Measurements from ENCODE around the gene CEACAM1.

Gene CEACAM1

GRCh38 chr19:42497492-42498168 is 30.7 kb downstream of the CEACAM1 start:
- Histone ChIP-seq H3K79me1 (replicated peaks; ENCODE audit: low read length, poor library complexity, severe bottlenecking) (no peaks in the 10 kb centered on the region), H3K9ac (ENCODE audit: low read length) (no peak overlapping the region), H2BK5ac (ENCODE audit: low read depth, low read length, poor library complexity, severe bottlenecking) (no peak overlapping the region), H3K36me3 (ENCODE audit: control insufficient read depth in 1 of 2, insufficient read depth in 2 of 2, low read depth in 1 of 2, low read length in 2 of 2) (no peaks in the 10 kb centered on the region), H2BK120ac (ENCODE audit: low read depth, low read length) (no peak overlapping the region), H3K27ac (ENCODE audit: low read length, poor library complexity, severe bottlenecking) (peak overlapping the region; percentile 74), H3K4me3 (ENCODE audit: insufficient read depth in 1 of 2, low read depth in 1 of 2, low read length in 2 of 2) (no peak overlapping the region), H3K4me2 (ENCODE audit: low read length, poor library complexity, severe bottlenecking) (no peak overlapping the region), H3K14ac (ENCODE audit: low read length in 2 of 2) (no peak overlapping the region), H3K18ac (ENCODE audit: low read depth in 1 of 2, low read length in 2 of 2) (no peak overlapping the region), H2BK12ac (ENCODE audit: low read length in 2 of 2) (no peak overlapping the region), H3K27me3 (ENCODE audit: control insufficient read depth in 1 of 2, insufficient read depth in 1 of 2, low read length in 2 of 2) (peaks cover 0 to 29% of the 10 kb centered on the region in 2 experiments), H3K9me3 (ENCODE audit: control insufficient read depth, low read length) (no peaks in the 10 kb centered on the region), H4K91ac (ENCODE audit: low read length) (no peak overlapping the region), H3K4me1 (ENCODE audit: control insufficient read depth, insufficient read depth, low read depth, low read length) (peaks cover 2% of the 10 kb centered on the region), H3K4ac (ENCODE audit: low read depth in 1 of 2, low read length in 2 of 2) (no peak overlapping the region), H2AK5ac (ENCODE audit: low read length, severe bottlenecking) (no peak overlapping the region), H2BK15ac (ENCODE audit: low read depth, poor library complexity, severe bottlenecking) (no peak overlapping the region), H4K8ac (ENCODE audit: low read length) (no peak overlapping the region), H3K23ac (ENCODE audit: low read length in 2 of 2) (no peak overlapping the region), H2AFZ (ENCODE audit: low read depth, low read length) (no peak overlapping the region)
- DNase-seq, result no peak
- 68% methylated on average over 3 of the region's 3 CpGs for WGBS

- Histone ChIP-seq H3K9ac (ENCODE audit: low read length) (no peak overlapping the region), H3K4ac (ENCODE audit: low read depth in 1 of 2, low read length in 2 of 2) (no peak overlapping the region), H3K4me3 (ENCODE audit: insufficient read depth in 1 of 2, low read depth in 1 of 2, low read length in 2 of 2) (no peak overlapping the region), H3K4me1 (ENCODE audit: control insufficient read depth, insufficient read depth, low read depth, low read length) (peaks cover 2% of the 10 kb centered on the region), H3K27ac (ENCODE audit: low read length, poor library complexity, severe bottlenecking) (no peak overlapping the region), H3K9me3 (ENCODE audit: control insufficient read depth, low read length) (no peaks in the 10 kb centered on the region), H2BK5ac (ENCODE audit: low read depth, low read length, poor library complexity, severe bottlenecking) (no peak overlapping the region), H2AFZ (ENCODE audit: low read depth, low read length) (no peak overlapping the region), H4K8ac (ENCODE audit: low read length) (no peak overlapping the region), H3K23ac (ENCODE audit: low read length in 2 of 2) (no peak overlapping the region), H3K18ac (ENCODE audit: low read depth in 1 of 2, low read length in 2 of 2) (no peak overlapping the region), H2BK120ac (ENCODE audit: low read depth, low read length) (no peak overlapping the region), H3K4me2 (ENCODE audit: low read length, poor library complexity, severe bottlenecking) (no peak overlapping the region), H2AK5ac (ENCODE audit: low read length, severe bottlenecking) (no peak overlapping the region), H3K79me1 (replicated peaks; ENCODE audit: low read length, poor library complexity, severe bottlenecking) (no peaks in the 10 kb centered on the region), H2BK12ac (ENCODE audit: low read length in 2 of 2) (no peak overlapping the region), H3K27me3 (ENCODE audit: control insufficient read depth in 1 of 2, insufficient read depth in 1 of 2, low read length in 2 of 2) (peaks cover 0 to 27% of the 10 kb centered on the region in 2 experiments), H3K36me3 (ENCODE audit: control insufficient read depth in 1 of 2, insufficient read depth in 2 of 2, low read depth in 1 of 2, low read length in 2 of 2) (no peaks in the 10 kb centered on the region), H3K14ac (ENCODE audit: low read length in 2 of 2) (no peak overlapping the region), H4K91ac (ENCODE audit: low read length) (no peak overlapping the region), H2BK15ac (ENCODE audit: low read depth, poor library complexity, severe bottlenecking) (no peak overlapping the region)
- DNase-seq, result no peak
- no CpG with 5 or more reads among the region's 2 CpGs for WGBS
These were observed 31.7 kb downstream of the CEACAM1 start for GRCh38 chr19:42496460-42497133.

- Histone ChIP-seq H3K4me3 (ENCODE audit: insufficient read depth in 1 of 2, low read depth in 1 of 2, low read length in 2 of 2) (no peak overlapping the region), H4K91ac (ENCODE audit: low read length) (no peak overlapping the region), H3K27me3 (ENCODE audit: control insufficient read depth in 1 of 2, insufficient read depth in 1 of 2, low read length in 2 of 2) (peaks cover 0 to 26% of the 10 kb centered on the region in 2 experiments), H3K4me1 (ENCODE audit: control insufficient read depth, insufficient read depth, low read depth, low read length) (peaks cover 2% of the 10 kb centered on the region), H4K8ac (ENCODE audit: low read length) (no peak overlapping the region), H3K4ac (ENCODE audit: low read depth in 1 of 2, low read length in 2 of 2) (no peak overlapping the region), H3K9me3 (ENCODE audit: control insufficient read depth, low read length) (no peaks in the 10 kb centered on the region), H3K27ac (ENCODE audit: low read length, poor library complexity, severe bottlenecking) (no peak overlapping the region), H3K23ac (ENCODE audit: low read length in 2 of 2) (no peak overlapping the region), H2AK5ac (ENCODE audit: low read length, severe bottlenecking) (no peak overlapping the region), H2BK120ac (ENCODE audit: low read depth, low read length) (no peak overlapping the region), H2BK15ac (ENCODE audit: low read depth, poor library complexity, severe bottlenecking) (no peak overlapping the region), H2BK12ac (ENCODE audit: low read length in 2 of 2) (no peak overlapping the region), H3K4me2 (ENCODE audit: low read length, poor library complexity, severe bottlenecking) (no peak overlapping the region), H2AFZ (ENCODE audit: low read depth, low read length) (no peak overlapping the region), H3K14ac (ENCODE audit: low read length in 2 of 2) (no peak overlapping the region), H3K9ac (ENCODE audit: low read length) (no peak overlapping the region), H3K36me3 (ENCODE audit: control insufficient read depth in 1 of 2, insufficient read depth in 2 of 2, low read depth in 1 of 2, low read length in 2 of 2) (no peaks in the 10 kb centered on the region), H3K18ac (ENCODE audit: low read depth in 1 of 2, low read length in 2 of 2) (no peak overlapping the region), H3K79me1 (replicated peaks; ENCODE audit: low read length, poor library complexity, severe bottlenecking) (no peaks in the 10 kb centered on the region), H2BK5ac (ENCODE audit: low read depth, low read length, poor library complexity, severe bottlenecking) (no peak overlapping the region)
- WGBS, result 78% methylated on average over 3 of the region's 3 CpGs
- no peak for DNase-seq
These were observed 32.6 kb downstream of the CEACAM1 start for GRCh38 chr19:42495663-42496062.

GRCh38 chr19:42494321-42494720 is 34.0 kb downstream of the CEACAM1 start:
- H2AFZ ChIP-seq (ENCODE audit: low read depth, low read length), result no peak overlapping the region
- H2BK120ac ChIP-seq (ENCODE audit: low read depth, low read length), result no peak overlapping the region
- H3K4me1 ChIP-seq (ENCODE audit: control insufficient read depth, insufficient read depth, low read depth, low read length), result peaks cover 2% of the 10 kb centered on the region
- H3K23ac ChIP-seq (ENCODE audit: low read length in 2 of 2), result no peak overlapping the region
- H2BK5ac ChIP-seq (ENCODE audit: low read depth, low read length, poor library complexity, severe bottlenecking), result no peak overlapping the region
- no peak overlapping the region for H2AK5ac ChIP-seq (ENCODE audit: low read length, severe bottlenecking)
- H3K18ac ChIP-seq (ENCODE audit: low read depth in 1 of 2, low read length in 2 of 2), result no peak overlapping the region
- H3K14ac ChIP-seq (ENCODE audit: low read length in 2 of 2), result no peak overlapping the region
- DNase-seq, result no peak
- no peak overlapping the region for H2BK15ac ChIP-seq (ENCODE audit: low read depth, poor library complexity, severe bottlenecking)
- no peak overlapping the region for H3K4me2 ChIP-seq (ENCODE audit: low read length, poor library complexity, severe bottlenecking)
- no peak overlapping the region for H4K91ac ChIP-seq (ENCODE audit: low read length)
- peaks cover 0 to 26% of the 10 kb centered on the region in 2 experiments for H3K27me3 ChIP-seq (ENCODE audit: control insufficient read depth in 1 of 2, insufficient read depth in 1 of 2, low read length in 2 of 2)
- H3K9ac ChIP-seq (ENCODE audit: low read length), result no peak overlapping the region
- no peak overlapping the region for H3K27ac ChIP-seq (ENCODE audit: low read length, poor library complexity, severe bottlenecking)
- no peak overlapping the region for H2BK12ac ChIP-seq (ENCODE audit: low read length in 2 of 2)
- H3K4me3 ChIP-seq (ENCODE audit: insufficient read depth in 1 of 2, low read depth in 1 of 2, low read length in 2 of 2), result no peak overlapping the region
- no peak overlapping the region for H3K4ac ChIP-seq (ENCODE audit: low read depth in 1 of 2, low read length in 2 of 2)
- no peaks in the 10 kb centered on the region for H3K9me3 ChIP-seq (ENCODE audit: control insufficient read depth, low read length)
- no peaks in the 10 kb centered on the region for H3K36me3 ChIP-seq (ENCODE audit: control insufficient read depth in 1 of 2, insufficient read depth in 2 of 2, low read depth in 1 of 2, low read length in 2 of 2)
- WGBS, result 83% methylated on average over 3 of the region's 3 CpGs
- no peak overlapping the region for H4K8ac ChIP-seq (ENCODE audit: low read length)
- no peaks in the 10 kb centered on the region for H3K79me1 ChIP-seq (replicated peaks; ENCODE audit: low read length, poor library complexity, severe bottlenecking)
